Natural killer cell (primary cell): Measurements from ENCODE around the gene SLCO3A1. TPM values are rescaled to one million over a fixed set of nuclear protein-coding genes. Genes with fewer than 3 reads are reported as not detected.
A peak's percentile ranks its signal among the peaks of the same experiment; 100 is the strongest.

ENCODE experiments used
- ATAC-seq, 3 donors: fragments of 150-1000 bp in 2 of 3; fragments of 200-7000 bp in 1 of 3; cut with Tn5 transposase; 1 replicate in 1 of 3; 2 replicates in 2 of 3; pipeline ENCODE4 v1.10.0; 2021; ENCODE audit warnings: mild to moderate bottlenecking in 2 of 3, moderate library complexity in 2 of 3
- DNase-seq, 2 donors: peaks; one replicate each; pipeline versions ENCODE4 v3.0.0 to v3.0.0-alpha.2; 2013 to 2021; ENCODE audit warnings: mixed read lengths in 1 of 2
- H3K27ac ChIP-seq: one replicate; pipeline ENCODE4 v1.5.1; 2013; ENCODE audit warnings: mild to moderate bottlenecking, low read length
- H3K27me3 ChIP-seq: one replicate; pipeline ENCODE4 v1.6.1; 2013; ENCODE audit warnings: low read length; ENCODE audit not compliant: control insufficient read depth, insufficient read depth
- H3K36me3 ChIP-seq: one replicate; pipeline ENCODE4 v1.6.1; 2013; ENCODE audit warnings: low read length; ENCODE audit not compliant: control insufficient read depth, insufficient read depth
- H3K4me1 ChIP-seq: one replicate; pipeline ENCODE4 v1.6.1; 2013; ENCODE audit warnings: low read length; ENCODE audit not compliant: control insufficient read depth, insufficient read depth
- H3K4me3 ChIP-seq: one replicate; pipeline ENCODE4 v1.5.1; 2013; ENCODE audit warnings: low read length
- H3K9me3 ChIP-seq: one replicate; pipeline ENCODE4 v1.6.1; 2013; ENCODE audit warnings: low read length; ENCODE audit not compliant: control insufficient read depth, insufficient read depth
- H3K27ac Mint-ChIP-seq, 2 donors: one replicate each; pipeline ENCODE4 v1.8.0; 2022; ENCODE audit warnings: mild to moderate bottlenecking in 2 of 2, mixed read lengths in 2 of 2, moderate library complexity in 1 of 2
- H3K27me3 Mint-ChIP-seq, 2 donors: one replicate each; pipeline ENCODE4 v1.8.0; 2022; ENCODE audit warnings: low read depth in 2 of 2, mixed read lengths in 2 of 2
- H3K36me3 Mint-ChIP-seq: one replicate; pipeline ENCODE4 v1.8.0; 2022; ENCODE audit warnings: mixed read lengths
- H3K4me1 Mint-ChIP-seq, 2 donors: one replicate each; pipeline ENCODE4 v1.8.0; 2022; ENCODE audit warnings: mixed read lengths in 2 of 2
- H3K4me3 Mint-ChIP-seq: one replicate; pipeline ENCODE4 v1.8.0; 2022; ENCODE audit warnings: mild to moderate bottlenecking, moderate library complexity, mixed read lengths
- H3K9me3 Mint-ChIP-seq, 2 donors: one replicate each; pipeline ENCODE4 v1.8.0; 2022; ENCODE audit warnings: mixed read lengths in 2 of 2
- CTCF ChIP-seq: fragments of 200-600 bp; IDR thresholded peaks from one replicate; pipeline ENCODE4 v1.8.0; 2022; ENCODE audit warnings: antibody characterized with exemption
- WGBS: methylation state at CpG from one replicate; pipeline ENCODE4 v1.1.7; 2013; ENCODE audit warnings: missing lambda C conversion rate; ENCODE audit not compliant: insufficient coverage; 5-methylcytosine and 5-hydroxymethylcytosine counted together
- intact Hi-C: fragments of 100-400 bp; cut with micrococcal nuclease; formaldehyde crosslinking; loops from one replicate; pipeline ENCODE4 v1.14.2; 2022
- total RNA-seq, 4 donors: library from RNA; stranded (reverse); fragments of 120-200 nt in 1 of 4; gene quantifications; one replicate each; pipeline versions ENCODE4 v1.2.3 to v1.2.4, GENCODE V29; 2013 to 2022

The SLCO3A1 gene
- total RNA-seq, 3 donors from 2014 or later (not counting 1 experiment from before 2014, with no cell fraction given): 48.5 to 73.5 (median 68.8) TPM

- no peak for TF ChIP-seq CTCF
- Mint-ChIP-seq H3K36me3 (no peaks in the 10 kb centered on the region), H3K27ac (peak overlapping the region in 1 of 2 donors; percentile 51), H3K4me1 (peaks cover 26 to 28% of the 10 kb centered on the region in 2 donors), H3K27me3 (no peaks in the 10 kb centered on the region), H3K4me3 (no peak overlapping the region), H3K9me3 (no peaks in the 10 kb centered on the region)
- no peaks in the 10 kb centered on the region for H3K36me3 ChIP-seq
- DNase-seq (no peak), ATAC-seq (no peak)
- H3K27ac ChIP-seq: no peak overlapping the region
- 95% methylated on average over 1 of the region's 1 CpG for WGBS
- no peak overlapping the region for H3K4me3 ChIP-seq
- intact Hi-C loops: no loop called here
- no peaks in the 10 kb centered on the region for H3K9me3 ChIP-seq
- H3K27me3 ChIP-seq: no peaks in the 10 kb centered on the region
- no peaks in the 10 kb centered on the region for H3K4me1 ChIP-seq
These were observed 258.2 kb downstream of the SLCO3A1 start for GRCh38 chr15:92111751-92112150.

- WGBS: 90% methylated on average over 3 of the region's 3 CpGs
- H3K27me3 Mint-ChIP-seq: no peaks in the 10 kb centered on the region
These were observed 258.7 kb downstream of the SLCO3A1 start for GRCh38 chr15:92112180-92112579.

GRCh38 chr15:92112711-92113110, 259.2 kb downstream of the SLCO3A1 start:
- Histone ChIP-seq H3K4me3 (no peak overlapping the region), H3K9me3 (no peaks in the 10 kb centered on the region), H3K36me3 (no peaks in the 10 kb centered on the region), H3K27ac (no peak overlapping the region), H3K27me3 (no peaks in the 10 kb centered on the region), H3K4me1 (no peaks in the 10 kb centered on the region)
- H3K27me3 Mint-ChIP-seq: no peaks in the 10 kb centered on the region
- H3K27ac Mint-ChIP-seq: no peak overlapping the region
- no peak for TF ChIP-seq CTCF
- 95% methylated on average over 3 of the region's 3 CpGs for WGBS
- no peaks in the 10 kb centered on the region for H3K36me3 Mint-ChIP-seq
- no peak overlapping the region for H3K4me3 Mint-ChIP-seq
- H3K9me3 Mint-ChIP-seq: no peaks in the 10 kb centered on the region
- intact Hi-C loops: no loop called here
- no peak for ATAC-seq
- DNase-seq: no peak
- peaks cover 26 to 28% of the 10 kb centered on the region in 2 donors for H3K4me1 Mint-ChIP-seq

More at GRCh38 chr15:92112180-92112579, 258.7 kb downstream of the SLCO3A1 start:
- Histone ChIP-seq H3K27me3 (no peaks in the 10 kb centered on the region), H3K36me3 (no peaks in the 10 kb centered on the region), H3K9me3 (no peaks in the 10 kb centered on the region), H3K4me1 (no peaks in the 10 kb centered on the region), H3K4me3 (no peak overlapping the region), H3K27ac (no peak overlapping the region)
- Mint-ChIP-seq H3K9me3 (no peaks in the 10 kb centered on the region), H3K36me3 (no peaks in the 10 kb centered on the region), H3K4me1 (peaks cover 26 to 28% of the 10 kb centered on the region in 2 donors), H3K4me3 (no peak overlapping the region), H3K27ac (peak overlapping the region in 1 of 2 donors; percentile 51)
- intact Hi-C loops: no loop called here
- TF ChIP-seq CTCF: no peak
- ATAC-seq: no peak
- DNase-seq: no peak

GRCh38 chr15:92113832-92114231, 260.3 kb downstream of the SLCO3A1 start:
- TF ChIP-seq CTCF: no peak
- 100% methylated on average over 2 of the region's 3 CpGs for WGBS
- Histone ChIP-seq H3K4me1 (no peaks in the 10 kb centered on the region), H3K4me3 (no peak overlapping the region), H3K27ac (no peak overlapping the region), H3K9me3 (no peaks in the 10 kb centered on the region), H3K27me3 (no peaks in the 10 kb centered on the region), H3K36me3 (no peaks in the 10 kb centered on the region)
- Mint-ChIP-seq H3K4me3 (no peak overlapping the region), H3K27me3 (no peaks in the 10 kb centered on the region), H3K27ac (no peak overlapping the region), H3K4me1 (peaks cover 19 to 21% of the 10 kb centered on the region in 2 donors), H3K9me3 (no peaks in the 10 kb centered on the region), H3K36me3 (no peaks in the 10 kb centered on the region)
- ATAC-seq: no peak
- no peak for DNase-seq
- intact Hi-C loops: no loop called here
